RPMI8226 (cell line): ENCODE measurements around the gene MAL.
A peak's percentile ranks its signal among the peaks of the same experiment; 100 is the strongest.

Experiments
- DNase-seq: peaks from one replicate; pipeline ENCODE4 v3.0.0-alpha.2; 2015

MAL gene

DNA sequence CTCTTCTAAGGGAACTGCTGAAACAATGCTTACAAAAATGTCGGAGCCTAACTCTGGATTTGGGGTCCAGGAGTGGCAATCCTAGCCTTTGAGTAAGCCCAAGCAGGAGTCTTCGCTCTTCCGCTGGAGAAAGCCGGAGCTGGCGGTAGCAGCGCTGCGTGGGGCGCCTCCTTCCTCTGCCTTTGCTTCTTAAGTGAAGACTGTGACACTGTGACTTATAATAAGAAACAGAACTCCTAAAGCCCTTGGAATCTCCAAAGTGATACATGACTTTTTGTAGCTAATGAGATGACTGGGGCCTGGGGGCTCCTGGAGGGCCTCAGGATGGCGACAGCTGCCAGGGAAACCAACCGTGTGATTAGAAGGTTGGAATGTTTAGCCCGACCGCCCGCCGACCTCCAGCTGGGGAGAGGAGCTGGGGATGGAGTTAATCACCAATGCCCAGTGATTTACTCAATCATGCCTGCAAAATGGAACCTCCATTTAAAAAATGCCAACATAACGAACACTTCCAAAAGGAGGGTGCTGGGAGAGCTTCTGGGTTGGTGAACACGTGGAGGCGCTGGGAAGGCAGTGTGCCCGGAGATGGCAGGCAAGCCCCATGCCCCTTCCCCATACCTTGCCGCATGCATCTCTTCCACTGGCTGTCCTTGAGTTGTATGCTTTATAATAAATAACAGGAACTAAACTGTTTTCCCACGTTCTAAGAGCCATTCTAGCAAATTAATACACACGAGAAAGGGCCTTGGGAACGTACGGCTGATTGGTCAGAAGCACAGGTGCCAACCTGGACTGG lies 29.0 kb upstream of the MAL start:
- DNase-seq = no peak

DNA sequence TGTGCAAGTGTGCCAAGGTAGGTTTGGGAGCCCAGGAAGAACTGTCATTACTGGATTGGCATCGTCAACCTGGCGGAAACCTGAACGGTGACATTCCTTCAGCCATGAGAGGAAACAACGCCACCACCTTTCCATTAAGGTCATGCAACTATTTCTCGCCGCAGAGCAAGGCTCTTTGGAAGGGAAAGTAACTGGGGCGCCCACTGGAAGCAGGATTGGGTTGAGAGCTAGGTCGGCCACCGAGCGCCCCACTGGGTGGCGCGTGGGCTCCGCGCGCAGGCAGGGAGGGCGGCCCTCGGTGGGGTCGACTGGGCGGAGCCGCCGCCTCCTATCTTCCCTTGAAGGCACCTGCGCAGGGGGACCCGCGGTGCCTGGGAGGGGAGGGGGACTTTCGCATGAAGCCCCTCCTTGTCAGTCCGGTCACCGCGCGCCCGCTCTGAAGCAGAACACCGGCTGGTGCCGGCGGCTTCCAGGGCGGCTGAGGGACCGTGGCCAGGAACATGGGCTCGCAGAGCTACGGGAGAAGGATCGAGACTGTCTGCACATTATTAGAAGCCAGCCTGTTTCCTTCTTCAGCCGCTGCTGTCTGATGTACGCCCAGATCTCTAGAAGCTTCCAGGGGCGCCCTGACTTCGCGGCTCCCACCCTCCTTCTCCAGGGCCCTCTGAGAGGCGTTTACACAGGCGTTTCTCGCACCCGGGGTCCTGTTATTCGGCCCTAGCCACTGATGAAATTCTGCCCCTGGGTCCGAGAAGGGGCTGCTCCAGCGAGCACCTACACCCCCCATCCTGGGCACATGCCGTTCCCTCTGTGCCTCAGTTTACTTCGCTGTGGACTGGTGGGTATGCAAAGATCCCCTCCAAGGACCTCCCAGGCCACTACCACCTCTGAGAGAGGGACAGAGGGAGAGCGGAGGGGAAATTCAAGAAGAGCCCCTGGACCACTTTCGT lies 27.3 kb upstream of the MAL start:
- no peak for DNase-seq

DNA sequence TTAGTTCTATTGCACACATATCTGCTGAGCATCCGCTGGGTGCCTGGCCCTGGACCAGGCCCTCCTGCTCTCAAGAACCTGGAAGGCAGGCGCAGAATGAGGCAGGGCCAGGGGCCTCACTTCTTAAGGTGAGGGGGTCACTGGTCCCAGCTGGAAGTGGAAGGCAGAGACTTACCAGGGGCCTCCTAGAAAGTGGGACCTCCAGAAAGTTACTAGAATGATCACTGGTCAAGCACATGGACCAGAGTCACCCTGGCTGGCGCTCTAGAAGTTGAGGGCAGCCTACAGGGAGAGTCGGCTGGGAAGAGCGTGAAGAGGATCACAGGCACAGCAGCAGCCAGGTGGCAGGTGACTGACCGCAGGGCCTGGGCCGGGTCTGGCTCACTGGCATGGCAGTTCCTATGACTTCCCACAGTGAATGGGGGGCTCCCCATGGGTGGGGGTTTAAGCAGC lies 26.1 kb upstream of the MAL start:
- no peak for DNase-seq

DNA sequence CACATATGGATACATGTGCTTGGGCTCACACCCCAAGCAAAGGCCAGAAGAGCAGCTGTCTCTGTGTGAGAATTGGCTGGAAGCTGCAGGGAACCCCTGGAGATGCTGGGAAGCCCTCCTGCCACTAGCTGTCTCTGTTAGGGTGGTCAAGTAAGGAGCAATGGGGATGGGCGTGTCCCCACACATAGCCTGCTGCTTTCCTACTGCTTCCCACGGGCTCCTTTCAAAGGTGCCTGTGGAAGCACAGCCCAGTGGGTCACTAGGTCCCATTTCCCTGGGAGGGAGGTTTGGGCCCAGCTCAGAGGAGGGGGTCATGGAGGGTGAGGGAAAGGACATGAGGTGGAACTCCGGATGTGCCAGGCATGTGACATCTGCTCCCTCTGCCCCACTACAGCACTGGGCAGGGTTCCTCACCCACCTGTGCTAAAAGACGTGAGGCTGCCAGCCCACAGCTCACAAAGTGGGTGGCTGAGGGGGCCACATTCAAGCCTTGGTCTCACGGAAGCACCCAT lies 24.4 kb upstream of the MAL start:
- peak; percentile 31 for DNase-seq

DNA sequence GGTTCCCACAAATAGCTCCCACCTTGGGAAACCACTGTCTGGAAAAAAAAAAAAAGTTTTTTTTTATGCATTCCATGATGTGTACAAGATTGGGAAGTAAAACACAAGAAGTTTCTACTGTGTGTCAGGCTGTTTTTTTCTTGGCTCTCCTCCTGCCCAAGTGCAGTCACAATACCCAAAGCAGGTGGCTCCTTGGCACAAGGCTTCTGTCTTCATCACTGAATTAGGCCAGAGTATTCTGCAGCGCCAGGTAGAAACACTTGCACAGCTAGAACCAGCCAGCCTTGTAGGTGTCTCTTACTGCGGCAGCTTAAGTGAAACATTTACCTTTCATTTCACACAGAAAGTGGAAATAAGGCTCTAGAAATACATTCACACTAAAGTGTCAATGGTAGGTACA lies 23.8 kb upstream of the MAL start:
- peak; percentile 73 for DNase-seq

DNA sequence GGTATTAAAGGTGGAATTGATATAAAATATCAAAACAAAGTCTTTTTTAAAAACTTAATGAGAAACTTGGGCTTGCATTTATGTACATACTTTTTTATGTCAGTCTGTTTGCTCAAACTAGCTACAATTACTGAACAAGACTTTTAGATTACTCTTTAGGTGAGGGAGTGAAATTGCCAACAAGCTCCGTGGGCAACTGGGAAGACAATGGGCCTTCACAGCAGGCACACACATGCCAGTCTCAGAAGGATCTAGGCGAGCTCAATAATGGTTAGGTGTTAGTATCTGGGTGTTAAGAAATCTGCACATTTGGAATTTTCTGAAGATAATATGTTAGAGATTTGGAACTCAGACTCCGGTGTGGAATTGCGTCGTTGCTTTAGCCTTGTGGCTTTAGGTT lies 23.0 kb upstream of the MAL start:
- no peak for DNase-seq

DNA sequence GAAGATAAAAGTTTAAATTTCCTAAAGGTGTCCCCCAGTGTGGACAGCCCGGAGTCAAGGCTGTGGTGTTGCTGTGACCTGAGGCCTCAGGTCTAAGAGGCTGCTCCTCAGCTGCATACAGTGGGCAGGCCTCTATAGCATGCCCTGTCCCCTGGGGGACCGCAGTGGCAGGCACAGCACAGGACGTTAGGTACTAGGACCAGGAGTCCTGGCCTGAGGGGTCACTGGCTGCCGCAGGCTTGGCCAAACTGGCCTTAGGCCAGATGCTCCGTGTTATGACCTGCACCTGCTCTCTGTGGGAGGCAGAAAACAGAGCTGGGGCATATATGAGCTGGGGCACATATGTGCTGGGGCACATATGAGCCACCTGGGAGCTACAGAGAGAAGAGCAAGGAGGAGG lies 21.2 kb upstream of the MAL start:
- peak; percentile 27 for DNase-seq

DNA sequence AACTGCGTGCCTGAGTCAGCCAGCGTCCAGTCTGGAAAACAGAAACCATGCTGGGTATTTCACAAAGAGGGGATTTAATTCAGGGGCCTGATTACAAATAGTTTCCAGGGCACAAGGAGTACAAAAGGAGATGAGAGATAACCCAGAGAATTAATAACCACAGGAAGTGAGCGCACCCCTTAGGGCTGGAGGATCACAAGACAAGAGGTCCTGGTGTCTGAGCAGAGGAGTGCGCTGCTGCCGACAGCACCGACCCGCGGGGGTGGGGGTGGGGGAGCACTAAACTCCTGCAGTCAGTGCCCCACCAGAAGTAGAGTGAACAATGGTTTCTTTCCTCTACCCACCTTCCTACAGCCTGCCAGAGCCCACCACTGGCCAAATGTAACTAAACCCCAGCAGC lies 20.8 kb upstream of the MAL start:
- no peak for DNase-seq

DNA sequence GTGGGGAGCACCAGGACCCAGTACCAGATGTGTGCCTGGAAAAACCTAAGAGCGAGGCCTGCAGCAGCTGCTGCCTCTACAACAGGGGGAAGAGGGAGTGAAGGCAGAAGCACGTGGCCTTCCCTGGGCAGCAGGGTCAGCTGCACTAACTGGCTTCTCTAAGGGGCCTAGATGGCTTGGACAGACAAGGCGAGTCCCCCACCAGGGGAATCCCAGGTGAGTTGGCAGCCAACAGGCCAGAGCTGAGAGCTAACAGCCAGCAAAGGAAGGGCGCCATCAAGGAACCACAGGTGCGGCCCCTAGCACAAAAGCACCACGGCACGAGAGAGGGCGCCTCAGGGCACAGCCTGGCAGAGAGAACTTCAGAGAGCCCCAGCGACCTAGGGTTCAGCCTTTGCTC lies 19.8 kb upstream of the MAL start:
- peak; percentile 87 for DNase-seq

DNA sequence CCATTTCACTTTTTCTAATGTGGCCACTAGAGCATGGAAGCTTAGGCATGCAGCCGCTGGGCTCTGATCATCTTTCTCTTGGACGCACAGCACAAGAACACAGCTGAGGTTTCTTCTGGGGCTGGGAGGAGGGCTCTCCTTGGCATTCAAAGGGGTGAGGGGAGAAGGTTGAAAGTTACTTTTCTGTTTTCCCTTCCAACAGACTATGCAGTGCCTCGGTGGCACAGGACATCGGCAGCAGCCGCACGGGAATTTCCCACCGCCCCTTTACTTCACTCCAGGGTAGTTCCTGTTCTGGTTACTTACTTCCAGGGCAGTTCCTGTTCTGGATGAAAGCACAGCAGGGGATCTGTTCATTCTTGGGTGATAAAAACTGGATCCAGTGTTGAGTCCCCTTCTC lies 18.9 kb upstream of the MAL start:
- no peak for DNase-seq

DNA sequence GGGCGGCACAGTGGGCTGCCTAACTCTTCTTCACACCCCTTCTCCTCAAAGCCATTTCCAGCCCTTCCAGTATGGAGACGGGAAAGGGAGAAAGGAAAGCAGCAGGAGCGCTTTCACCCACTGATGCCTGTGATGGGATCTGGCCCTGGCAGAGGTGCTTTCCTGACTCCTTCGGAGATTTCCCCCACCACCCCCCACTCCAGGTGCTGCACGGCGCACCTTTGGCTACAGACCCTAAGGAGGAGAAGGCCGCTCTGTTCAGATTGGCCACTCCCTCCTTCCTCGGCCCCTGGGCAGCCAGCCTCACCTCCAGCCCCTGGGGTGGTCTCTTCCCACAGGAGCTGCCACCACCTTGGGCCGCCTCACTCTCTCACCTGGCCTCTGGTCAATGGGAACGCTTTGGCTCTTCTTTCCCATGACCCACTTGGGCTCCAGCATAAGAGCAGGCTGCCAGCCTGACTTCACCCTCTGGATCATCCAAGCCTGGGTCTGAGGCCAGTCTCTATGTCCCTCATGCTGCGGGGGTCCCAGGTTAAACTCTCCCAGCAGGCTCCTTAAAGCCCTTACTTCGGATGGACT lies 18.4 kb upstream of the MAL start:
- DNase-seq = no peak

DNA sequence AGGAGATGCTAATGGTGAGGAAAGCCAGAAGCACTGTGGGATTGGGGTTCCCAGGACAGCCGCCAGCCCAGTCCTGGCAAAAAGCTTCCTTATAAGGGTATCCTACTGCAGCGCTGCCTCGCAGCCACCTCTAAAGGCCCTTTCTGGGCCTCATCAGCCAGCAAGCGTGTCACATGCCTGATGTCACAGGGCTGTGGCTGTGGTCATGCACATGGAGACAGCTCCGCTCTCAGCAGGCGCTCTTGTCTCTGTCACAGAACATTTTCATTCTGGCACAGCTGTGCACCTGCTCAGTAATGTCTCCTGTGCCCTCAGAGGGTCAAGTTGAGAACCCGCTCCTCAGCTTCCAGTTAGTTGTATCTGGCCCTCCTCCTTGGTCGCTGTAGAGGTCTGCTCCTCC lies 17.7 kb upstream of the MAL start:
- DNase-seq = no peak

DNA sequence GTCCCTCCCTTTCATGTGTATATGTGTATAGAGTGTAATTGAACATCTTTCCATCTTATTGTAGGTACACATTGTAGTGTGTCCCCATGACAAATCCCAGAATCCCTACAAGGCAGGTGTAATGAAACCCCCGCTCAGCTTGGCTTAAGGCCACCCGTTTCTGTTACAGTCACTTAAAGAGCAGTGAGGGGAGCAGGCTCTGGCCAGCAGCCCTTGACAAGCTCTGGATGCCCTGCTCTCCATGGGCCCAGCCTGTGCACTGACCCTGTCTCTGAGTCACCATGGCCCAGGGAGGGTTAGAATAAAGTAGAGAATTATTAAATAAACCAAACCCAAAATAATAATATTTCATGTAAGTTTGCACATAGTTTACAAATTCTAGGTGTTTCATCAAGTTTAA lies 17.2 kb upstream of the MAL start:
- no peak for DNase-seq

DNA sequence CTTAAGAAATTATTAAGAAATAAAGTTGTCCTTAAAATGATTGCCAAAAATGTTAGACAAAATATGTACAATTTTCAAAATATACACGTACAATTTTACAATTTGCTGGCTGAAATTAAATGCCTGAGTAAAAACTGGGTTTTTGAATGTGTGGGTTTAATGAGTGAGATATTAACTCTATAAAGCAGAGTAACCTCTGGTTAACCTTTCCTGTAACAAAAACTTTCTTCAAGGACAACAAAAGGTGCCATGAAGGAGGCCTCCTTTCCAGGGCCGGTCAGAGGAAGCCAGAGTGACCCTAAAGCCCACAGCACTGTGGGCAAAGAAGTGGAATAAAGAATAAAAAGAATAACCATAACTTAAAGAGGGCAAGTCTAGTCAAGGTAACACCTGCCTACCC lies 16.5 kb upstream of the MAL start:
- no peak for DNase-seq

DNA sequence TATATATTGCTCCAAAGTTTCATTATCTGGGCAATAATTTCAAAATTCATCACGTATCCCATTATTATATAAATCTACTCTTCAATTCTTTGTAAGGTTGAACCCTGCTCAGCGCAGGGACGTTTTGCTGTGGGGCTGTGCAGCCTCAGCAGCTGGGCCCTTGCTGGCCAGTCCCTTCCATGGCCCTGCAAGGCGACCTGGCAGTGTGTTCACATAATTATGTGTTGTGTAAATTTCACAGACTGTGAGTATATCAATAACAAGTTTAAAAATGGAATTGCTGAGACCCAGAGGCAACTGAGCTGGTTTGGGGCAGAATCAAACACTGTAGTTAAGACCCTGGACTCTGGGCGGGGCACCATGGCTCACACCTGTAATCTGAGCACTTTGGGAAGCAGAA lies 16.1 kb upstream of the MAL start:
- DNase-seq = no peak

DNA sequence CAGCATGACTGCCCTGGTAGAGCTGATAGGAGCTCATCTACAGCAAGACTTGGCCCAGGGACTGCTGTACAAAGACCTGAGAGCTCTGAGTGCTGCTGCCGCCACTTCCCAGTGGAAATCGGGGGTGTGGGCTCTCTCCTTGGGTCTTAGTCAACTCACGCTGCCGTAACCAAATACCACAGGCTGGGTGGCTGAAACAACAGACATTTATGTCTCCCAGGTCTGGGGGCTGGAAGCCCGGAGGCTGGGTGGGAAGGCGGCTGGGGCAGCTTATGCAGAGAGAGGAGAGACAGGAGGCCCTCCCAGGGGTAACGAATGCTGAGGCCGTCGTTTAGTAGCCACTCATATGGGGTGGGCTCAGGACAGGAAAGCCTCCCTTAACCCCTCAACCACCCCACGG lies 15.4 kb upstream of the MAL start:
- no peak for DNase-seq

DNA sequence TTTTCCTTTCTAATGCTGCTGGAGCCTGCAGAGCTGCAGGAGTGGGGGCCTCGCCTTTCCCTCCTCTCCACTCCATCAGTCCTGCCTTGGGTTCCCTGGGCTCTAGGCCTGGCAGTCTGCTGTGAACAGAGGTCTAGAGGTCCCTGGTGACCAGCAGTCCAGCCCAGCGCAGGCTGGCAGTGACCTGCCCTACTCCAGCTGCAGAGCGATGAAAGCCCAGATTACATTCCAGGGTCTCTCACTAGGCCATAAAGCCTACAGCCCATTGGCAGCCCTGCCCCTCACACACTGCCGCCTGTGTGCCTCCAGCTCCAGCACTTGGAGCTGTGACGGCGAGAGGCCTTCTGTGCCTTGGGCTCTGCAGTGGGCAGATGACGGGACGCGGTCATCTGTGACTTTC lies 14.8 kb upstream of the MAL start:
- no peak for DNase-seq

DNA sequence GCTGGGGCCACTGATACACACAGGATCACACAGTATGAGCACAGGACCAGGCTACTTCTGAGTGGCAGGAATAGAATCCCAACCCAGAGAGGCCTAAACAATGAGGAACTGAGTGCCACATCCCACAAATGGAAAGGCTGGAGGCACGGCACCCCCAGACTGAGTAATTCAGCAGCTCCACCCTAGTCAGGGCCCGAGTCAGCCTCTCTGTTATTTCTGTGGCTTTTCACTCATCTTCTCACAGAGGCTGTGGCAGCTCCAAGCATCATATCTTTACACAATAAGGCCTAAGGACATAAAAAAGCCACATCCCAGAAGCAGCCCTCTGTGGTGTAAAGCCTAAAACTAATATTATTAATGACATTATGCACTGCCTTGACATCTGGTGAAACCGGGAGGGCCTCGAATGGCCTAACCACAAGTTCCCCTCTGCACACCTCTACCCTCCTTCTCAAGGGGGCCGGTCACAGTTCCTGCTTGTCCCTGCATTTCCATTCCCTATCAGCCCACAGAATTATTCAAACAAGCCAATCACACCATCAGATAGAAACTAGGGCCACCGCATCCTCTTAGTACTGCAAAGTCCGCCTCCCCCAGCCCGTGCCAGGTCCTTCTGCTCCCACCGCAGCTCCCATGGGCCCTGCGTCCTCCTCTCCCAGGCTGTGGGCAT lies 12.5 kb upstream of the MAL start:
- DNase-seq = peak; percentile 83

DNA sequence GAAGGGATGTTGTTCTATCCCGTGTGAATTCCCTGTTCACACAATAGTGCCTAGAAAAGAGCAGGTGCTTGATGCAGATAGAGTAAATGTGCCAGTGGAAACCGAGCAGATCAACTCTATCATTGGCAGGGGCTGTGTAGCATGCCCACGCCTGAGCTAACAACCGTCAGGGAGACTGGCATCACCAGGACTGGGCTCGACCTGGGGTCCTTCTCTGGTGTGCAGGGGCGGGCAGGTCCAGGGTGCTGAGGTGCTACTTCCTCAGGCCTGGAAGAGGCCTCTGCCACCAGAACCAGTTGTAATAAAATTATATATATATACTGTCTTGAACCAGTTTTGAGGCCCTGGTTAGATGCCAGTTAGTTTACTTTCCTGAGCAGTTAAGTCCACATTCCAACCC lies 11.8 kb upstream of the MAL start:
- no peak for DNase-seq

DNA sequence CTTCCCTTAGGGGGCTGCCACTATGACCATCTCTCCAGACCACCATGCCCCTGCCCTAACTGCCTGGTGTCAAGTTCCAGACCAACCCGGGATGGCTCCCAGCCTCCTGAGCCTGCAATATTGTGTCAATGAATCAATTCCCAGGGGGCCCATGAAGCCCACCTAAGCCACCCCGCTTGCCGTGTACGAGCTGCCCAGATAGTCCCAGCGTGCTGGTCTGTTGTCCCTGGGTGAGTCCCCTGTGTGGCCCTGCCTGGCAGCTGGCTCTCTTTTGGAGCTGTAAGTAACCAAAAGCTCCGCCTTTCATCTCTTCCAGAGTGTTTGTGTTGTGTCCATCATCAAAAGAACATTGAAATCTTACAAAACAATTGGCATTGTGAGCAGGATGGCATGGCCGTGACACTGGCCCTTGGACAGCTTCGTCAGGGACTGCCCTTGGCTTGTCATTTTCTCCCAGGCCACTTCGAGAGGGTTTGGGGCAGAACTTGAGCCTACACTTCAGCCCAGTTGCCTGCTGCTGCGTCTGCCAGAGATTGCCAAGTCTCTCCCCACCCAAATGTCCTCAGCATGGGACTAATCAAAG lies 11.3 kb upstream of the MAL start:
- no peak for DNase-seq

DNA sequence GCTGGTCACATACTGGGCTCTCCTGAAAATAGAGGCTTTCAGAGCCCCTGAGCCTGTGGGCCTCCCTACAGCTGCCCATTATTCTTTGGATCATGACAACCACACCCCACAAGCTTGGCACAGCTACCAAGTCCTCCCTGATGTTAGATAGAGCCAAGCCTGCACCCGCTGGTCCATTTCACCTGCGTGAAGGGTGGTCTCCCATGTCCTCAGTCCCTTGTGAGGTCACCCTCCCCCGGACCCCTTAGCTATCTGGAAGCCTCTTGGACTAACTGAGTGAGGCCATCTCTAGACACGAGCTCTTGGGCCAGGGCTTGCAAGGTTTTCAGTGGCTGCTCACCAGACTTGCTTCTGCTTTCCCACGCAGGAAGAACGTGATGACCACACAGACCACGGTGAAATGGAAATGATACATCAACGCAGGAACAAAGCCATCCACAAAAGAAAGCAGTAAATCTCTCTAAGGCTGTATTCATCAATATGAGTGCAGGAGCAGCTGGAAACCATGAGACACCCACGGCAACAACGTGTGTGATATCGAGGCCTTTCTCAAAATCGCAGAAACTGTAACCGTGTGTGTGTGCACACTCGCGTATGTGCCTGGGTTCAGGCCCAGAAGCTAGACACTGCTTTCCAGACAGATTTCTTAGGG lies 10.1 kb upstream of the MAL start:
- DNase-seq = no peak

DNA sequence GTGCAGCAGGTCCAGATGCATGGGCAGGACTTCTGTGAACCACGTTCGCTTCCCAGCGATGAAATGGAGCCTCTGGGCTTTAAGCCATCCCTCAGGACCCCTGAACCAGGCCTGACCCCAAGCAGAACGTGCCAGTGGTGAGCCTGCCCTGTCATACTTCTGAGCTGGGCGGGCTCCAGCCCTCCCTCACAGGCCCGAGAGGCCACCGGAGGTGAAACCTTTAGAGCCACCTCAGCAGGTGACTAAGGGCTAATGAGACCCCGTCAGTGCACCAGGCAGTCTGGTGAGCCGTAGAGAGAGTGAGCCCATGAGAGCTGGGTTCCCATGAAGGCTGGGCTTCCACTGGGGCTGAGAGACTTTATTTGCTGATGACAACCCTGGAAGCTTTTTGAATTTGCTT lies 8.9 kb upstream of the MAL start:
- peak; percentile 80 for DNase-seq
